Cerebellar nuclear complex (tissue), 1 donor: ENCODE data around the gene CTF1.
"Not testable (repeated sequence)": the region's sequence is repeated elsewhere in the genome, so short reads cannot be mapped to it uniquely, and the experiment has no call there.

ENCODE experiments used
- DNase-seq, 2 experiments: peaks; one replicate each; lab custom pipeline; 2025; lab: John Stamatoyannopoulos, UW

CTF1 gene

GRCh38 chr16:30888856-30889499 lies 7.4 kb upstream of the CTF1 start:
- no peak for DNase-seq

GRCh38 chr16:30889721-30890120 lies 6.7 kb upstream of the CTF1 start:
- DNase-seq, result no peak

GRCh38 chr16:30891043-30891823 lies 5.2 kb upstream of the CTF1 start:
- not testable (repeated sequence) for DNase-seq

GRCh38 chr16:30892670-30893416 lies 3.6 kb upstream of the CTF1 start:
- DNase-seq, result no peak

DNA sequence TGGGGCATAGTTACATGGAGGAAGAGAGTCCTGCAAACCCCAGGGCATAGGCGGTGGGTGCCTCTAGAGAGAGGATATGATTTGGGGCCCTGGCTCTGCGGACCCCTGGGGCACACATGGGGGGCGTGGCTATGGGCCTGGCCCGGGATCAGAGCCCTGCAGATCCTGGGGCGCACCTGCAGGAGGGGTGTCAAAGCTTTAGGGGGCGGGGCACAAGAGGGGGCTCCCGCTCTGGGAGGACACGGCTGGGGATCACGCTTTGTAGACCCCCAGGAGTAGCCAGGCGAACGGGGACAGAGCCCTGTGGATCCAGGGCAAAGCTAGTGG lies 3.0 kb upstream of the CTF1 start:
- no peak for DNase-seq

DNA sequence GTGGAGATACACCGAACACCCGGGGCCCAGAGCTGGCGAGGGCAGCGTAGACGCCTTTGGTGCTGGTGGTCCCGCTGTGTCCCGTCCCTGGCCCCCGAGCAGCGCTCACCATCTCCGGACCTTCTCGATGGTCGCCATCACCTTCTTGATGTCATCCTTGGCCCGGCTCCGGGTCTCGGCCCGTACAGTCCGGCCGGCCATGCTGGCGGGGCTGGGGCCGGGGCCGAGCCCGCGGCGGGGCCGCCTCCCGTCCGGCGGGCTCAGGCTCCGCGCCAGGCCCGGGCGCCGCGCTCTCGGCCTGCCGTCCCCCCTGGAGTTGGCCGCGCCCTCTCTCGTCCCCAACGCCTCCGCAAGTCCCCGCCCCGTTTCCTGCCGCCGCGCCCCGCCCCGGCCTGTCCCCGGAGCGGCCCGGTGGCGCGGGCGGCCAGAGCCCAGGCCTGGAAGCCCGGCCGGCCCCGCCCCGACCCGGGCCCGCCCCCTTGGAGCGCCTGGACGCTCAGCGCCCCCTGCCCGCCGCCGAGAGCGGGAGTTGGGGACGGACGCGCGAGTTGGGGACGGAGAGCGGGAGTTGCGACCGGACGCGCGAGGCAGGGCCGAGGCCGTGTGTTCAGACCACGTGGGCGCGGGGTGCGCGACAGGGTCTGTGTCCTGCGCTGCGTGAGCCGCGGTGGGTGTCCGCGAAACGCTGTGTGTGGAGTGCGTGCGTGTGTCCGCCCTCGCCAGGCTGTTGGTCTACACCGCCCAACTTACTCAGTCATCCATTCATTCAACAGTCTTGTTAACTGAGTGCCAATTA lies 2.5 kb upstream of the CTF1 start, which contains the start of gene BCL7C:
Gene BCL7C (minus strand): TSS at position 334 of the 796 bp plus-strand sequence. CDS start 133 bp downstream, at position 201.
- no peak for DNase-seq

GRCh38 chr16:30894540-30895368 lies 1.7 kb upstream of the CTF1 start:
- no peak for DNase-seq

DNA sequence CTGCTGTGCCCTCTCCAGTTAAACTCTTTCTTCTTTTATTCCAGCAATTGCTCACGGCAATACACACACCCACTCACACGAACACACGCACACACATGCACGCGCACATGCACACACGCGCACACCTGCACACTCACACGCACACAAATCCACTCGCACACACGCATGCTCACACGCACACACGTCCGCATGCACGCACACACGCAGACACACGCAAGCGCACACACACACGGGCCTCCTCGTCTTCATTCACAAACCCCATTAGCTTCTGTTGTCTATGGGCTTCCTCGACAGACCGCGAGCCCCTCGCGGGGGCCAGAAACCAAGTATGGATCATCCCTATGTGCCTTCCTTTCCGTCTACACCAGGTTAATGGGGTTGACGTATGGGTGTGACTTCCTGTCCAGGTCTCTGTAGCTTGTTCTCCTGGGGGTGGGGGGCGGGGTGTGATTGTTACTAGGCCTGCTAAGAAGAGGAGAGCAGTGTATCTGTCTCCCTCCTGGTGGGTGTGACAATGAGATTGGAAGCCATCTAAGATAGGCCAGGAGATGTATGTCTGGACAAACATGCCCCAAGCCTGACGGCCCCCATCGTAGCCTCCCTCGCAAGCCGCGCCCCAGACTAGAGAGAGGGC lies 670 bp upstream of the CTF1 start:
- no peak for DNase-seq

DNA sequence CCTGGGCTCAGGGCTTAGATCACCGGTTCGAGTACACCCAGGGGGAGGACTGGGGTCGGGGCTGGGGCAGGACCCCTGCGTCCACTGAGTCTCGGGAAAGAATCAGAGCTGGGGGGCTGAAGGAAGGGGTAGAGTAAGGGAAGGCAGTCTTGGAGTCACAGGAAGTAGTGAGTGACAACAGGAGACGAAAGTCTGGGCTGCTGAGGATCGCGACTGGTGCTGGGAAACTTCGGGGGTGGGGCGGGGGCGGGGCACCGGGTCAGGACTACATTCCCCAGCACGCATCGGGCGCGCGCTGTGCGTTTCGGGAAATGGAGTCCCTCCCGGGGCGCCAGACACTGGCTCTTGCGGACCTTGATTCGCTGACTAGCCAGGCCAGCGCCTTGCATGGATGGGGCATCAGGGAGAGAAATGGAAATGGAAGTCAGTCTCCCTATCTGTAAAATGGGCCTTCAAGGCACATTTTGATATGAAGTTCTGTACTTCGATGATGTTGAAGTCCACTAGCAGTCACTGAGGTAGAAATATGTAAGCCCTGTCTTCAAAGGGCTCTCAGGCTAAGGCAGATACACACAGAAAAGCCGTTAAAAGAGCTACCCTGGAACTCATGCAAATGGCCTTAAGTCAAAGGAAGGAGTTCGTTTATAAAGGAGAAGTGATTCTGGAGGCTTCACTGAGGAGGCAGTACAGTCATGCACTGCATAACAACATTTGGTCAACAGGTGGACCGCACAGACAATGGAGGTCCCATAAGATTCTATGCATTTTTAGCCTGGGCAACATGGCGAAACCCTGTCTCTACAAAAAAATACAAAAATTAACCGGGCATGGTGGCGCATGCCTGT lies 697 bp downstream of the CTF1 start:
- peak in 1 of 2 experiments; percentile 61 for DNase-seq

DNA sequence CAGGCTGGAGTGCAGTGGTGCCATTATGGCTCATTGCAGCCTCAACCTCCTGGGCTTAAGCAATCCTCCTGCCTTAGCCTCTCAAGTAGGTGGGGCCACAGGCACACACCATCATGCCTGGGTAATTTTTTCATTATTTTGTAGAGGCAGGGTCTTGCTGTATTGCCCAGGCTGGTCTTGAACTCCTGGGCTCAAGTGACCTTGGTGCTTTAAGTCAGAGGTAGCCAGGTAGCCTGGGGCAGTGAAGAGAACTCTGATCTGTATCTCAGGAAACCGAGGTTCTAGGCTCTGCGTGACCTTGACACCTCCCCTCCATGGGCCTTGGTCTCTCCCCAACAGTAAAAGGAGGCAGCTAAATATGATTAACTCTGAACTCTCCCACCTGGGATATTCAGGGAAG lies 3.4 kb downstream of the CTF1 start:
- DNase-seq, result no peak

GRCh38 chr16:30900588-30900987 lies 4.2 kb downstream of the CTF1 start:
- no peak for DNase-seq

DNA sequence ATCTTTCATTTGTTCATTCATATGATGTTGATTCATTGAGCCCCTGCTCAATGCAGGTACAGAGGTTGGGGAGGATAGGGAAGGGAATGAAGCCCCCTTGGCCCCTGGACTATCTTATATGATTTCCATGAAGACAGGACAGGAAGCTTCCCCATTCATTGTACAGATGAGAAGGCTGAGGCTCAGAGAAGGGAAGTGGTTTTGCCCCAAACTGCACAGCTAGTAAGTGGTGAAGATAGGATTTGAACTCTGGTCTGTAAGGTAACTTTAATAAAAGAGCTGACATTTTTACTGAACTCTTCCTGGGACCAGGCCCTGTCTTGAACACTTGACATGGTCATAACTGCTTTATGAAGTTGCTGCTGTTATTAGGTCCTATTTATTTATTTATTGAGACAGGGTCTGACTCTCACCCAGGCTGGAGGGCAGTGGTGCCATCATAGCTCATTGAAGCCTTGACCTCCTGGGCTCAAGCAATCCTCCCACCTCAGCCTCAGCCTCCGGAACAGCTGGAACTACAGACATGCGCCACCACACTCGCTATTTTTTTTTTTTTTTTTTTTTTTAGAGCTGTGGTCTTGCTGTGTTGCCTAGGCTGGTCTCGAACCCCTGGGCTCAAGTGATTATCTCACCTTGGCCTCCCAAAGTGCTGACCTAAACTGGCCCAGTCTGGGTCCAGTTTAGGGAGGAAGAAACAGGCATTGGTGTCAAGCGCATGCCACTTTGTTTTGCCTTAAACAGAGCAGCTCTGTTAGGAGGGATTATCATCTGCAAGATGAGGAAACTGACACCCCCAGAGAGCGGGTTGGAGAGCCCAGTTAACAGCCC lies 5.0 kb downstream of the CTF1 start:
- no peak for DNase-seq

DNA sequence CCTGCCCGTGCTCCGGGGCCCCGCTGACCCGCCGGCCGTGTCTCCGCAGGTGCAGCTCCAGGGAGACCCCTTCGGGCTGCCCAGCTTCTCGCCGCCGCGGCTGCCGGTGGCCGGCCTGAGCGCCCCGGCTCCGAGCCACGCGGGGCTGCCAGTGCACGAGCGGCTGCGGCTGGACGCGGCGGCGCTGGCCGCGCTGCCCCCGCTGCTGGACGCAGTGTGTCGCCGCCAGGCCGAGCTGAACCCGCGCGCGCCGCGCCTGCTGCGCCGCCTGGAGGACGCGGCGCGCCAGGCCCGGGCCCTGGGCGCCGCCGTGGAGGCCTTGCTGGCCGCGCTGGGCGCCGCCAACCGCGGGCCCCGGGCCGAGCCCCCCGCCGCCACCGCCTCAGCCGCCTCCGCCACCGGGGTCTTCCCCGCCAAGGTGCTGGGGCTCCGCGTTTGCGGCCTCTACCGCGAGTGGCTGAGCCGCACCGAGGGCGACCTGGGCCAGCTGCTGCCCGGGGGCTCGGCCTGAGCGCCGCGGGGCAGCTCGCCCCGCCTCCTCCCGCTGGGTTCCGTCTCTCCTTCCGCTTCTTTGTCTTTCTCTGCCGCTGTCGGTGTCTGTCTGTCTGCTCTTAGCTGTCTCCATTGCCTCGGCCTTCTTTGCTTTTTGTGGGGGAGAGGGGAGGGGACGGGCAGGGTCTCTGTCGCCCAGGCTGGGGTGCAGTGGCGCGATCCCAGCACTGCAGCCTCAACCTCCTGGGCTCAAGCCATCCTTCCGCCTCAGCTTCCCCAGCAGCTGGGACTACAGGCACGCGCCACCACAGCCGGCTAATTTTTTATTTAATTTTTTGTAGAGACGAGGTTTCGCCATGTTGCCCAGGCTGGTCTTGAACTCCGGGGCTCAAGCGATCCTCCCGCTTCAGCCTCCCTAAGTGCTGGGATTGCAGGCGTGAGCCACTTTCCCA lies 5.9 kb downstream of the CTF1 start:
- no peak for DNase-seq

GRCh38 chr16:30903002-30903401 lies 6.6 kb downstream of the CTF1 start:
- DNase-seq, result no peak

GRCh38 chr16:30903596-30903995 lies 7.2 kb downstream of the CTF1 start:
- DNase-seq, result no peak

DNA sequence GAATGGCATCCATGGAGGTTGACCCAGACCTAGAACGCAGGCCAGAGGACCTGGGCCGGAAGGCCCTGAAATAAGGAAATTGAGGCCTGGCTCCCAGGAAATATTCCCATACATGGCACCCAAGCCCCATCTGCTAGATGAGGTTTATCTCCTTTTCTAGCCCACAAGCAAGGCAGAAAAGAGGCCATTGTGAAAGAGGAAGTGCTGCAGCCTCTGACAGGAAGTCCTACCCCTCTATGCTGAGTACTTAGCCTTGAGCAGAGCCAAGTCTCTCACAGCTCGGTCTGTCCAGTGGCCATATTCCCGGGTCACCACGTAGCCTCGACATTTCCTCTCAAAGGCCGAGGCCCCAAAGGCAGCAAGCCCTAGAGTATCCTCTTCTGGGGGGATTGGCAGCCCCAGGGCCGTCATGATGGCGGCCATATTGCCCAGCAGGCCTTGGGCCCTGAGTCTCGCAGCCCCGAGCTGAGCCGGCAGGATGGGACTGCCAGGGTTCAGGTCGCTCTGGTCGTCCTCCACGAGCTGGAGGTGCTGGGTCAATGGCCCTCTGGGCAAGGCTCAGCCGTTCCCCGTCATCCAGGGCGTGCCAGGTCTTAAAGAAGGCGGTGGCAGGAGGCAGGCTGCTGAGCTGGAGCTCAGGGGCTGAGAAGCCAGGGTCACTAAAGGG lies 7.8 kb downstream of the CTF1 start:
- no peak for DNase-seq

DNA sequence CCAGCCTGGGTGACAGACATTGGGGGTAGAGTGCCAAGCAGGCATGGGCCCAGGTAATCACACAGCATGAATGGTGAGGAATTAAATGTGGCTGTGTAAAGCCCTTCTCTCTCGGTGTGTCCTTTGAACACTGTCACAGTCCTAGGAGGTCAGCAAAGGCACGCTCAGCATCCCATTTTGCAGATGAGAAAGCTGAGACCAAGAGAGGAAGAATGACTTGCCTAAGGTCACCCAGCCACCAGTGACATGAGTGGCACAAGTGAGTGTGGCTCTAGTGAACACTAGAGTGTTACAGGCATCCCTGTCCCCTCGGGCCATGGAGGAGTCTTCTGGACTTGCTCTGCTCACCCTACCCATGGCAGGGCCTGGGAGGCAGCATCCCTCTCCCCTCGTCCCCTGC lies 10.7 kb downstream of the CTF1 start:
- DNase-seq, result no peak
